ENCODE measurements around the gene CLSTN3. TPM values are rescaled to one million over a fixed set of nuclear protein-coding genes. Genes with fewer than 3 reads are reported as not detected.

The CLSTN3 gene
- total and polyA plus RNA-seq, 5 donors from 2014 or later, result 2.2 to 64.9 (median 4.1) TPM

GRCh38 chr12:7114008-7114407, 16.2 kb upstream of the CLSTN3 start:
- no peak for ATAC-seq (ENCODE audit: low read depth in 2 of 2)
- Histone ChIP-seq H3K4me3 (ENCODE audit: low read depth, low read length) (no peak overlapping the region), H3K27me3 (ENCODE audit: control insufficient read depth, insufficient read depth, low read length) (no peaks in the 10 kb centered on the region), H3K9me3 (ENCODE audit: control insufficient read depth in 2 of 2, low read length in 2 of 2) (no peaks in the 10 kb centered on the region), H3K4me1 (ENCODE audit: control insufficient read depth, insufficient read depth, low read length, poor library complexity, severe bottlenecking) (peaks cover 9% of the 10 kb centered on the region), H3K36me3 (ENCODE audit: control insufficient read depth, insufficient read depth, low read length) (peaks cover 17% of the 10 kb centered on the region), H3K27ac (ENCODE audit: insufficient read depth, low read length, poor library complexity, severe bottlenecking) (no peak overlapping the region)
- Mint-ChIP-seq H3K27me3 (no peaks in the 10 kb centered on the region), H3K4me3 (peak overlapping the region in 1 of 4 donors; percentile 32), H3K27ac (no peak overlapping the region), H3K9me3 (no peaks in the 10 kb centered on the region), H3K36me3 (peaks cover 14% of the 10 kb centered on the region), H3K4me1 (peaks cover 6 to 36% (median 15%) of the 10 kb centered on the region in 4 donors)
- no peak for DNase-seq

- Histone ChIP-seq H3K4me3 (ENCODE audit: low read depth, low read length) (no peak overlapping the region), H3K36me3 (ENCODE audit: control insufficient read depth, insufficient read depth, low read length) (peaks cover 17% of the 10 kb centered on the region), H3K27me3 (ENCODE audit: control insufficient read depth, insufficient read depth, low read length) (no peaks in the 10 kb centered on the region), H3K9me3 (ENCODE audit: control insufficient read depth in 2 of 2, low read length in 2 of 2) (no peaks in the 10 kb centered on the region), H3K4me1 (ENCODE audit: control insufficient read depth, insufficient read depth, low read length, poor library complexity, severe bottlenecking) (peaks cover 4% of the 10 kb centered on the region), H3K27ac (ENCODE audit: insufficient read depth, low read length, poor library complexity, severe bottlenecking) (no peak overlapping the region)
- Mint-ChIP-seq H3K4me3 (peak overlapping the region in 1 of 4 donors; percentile 32), H3K27ac (no peak overlapping the region), H3K9me3 (no peaks in the 10 kb centered on the region), H3K27me3 (no peaks in the 10 kb centered on the region), H3K36me3 (peaks cover 14% of the 10 kb centered on the region), H3K4me1 (peaks cover 4 to 28% (median 11%) of the 10 kb centered on the region in 4 donors)
- DNase-seq (no peak), ATAC-seq (ENCODE audit: low read depth in 2 of 2) (no peak)
Measured at GRCh38 chr12:7114851-7115250, 15.3 kb upstream of the CLSTN3 start.

GRCh38 chr12:7116196-7116595, 14.0 kb upstream of the CLSTN3 start:
- Mint-ChIP-seq H3K27me3 (no peaks in the 10 kb centered on the region), H3K27ac (peak overlapping the region in 1 of 3 donors; percentile 60), H3K9me3 (no peaks in the 10 kb centered on the region), H3K4me3 (no peak overlapping the region), H3K4me1 (peaks cover 4 to 18% (median 8%) of the 10 kb centered on the region in 4 donors), H3K36me3 (peaks cover 14% of the 10 kb centered on the region)
- no peak for ATAC-seq (ENCODE audit: low read depth in 2 of 2)
- Histone ChIP-seq H3K4me3 (ENCODE audit: low read depth, low read length) (no peak overlapping the region), H3K9me3 (ENCODE audit: control insufficient read depth in 2 of 2, low read length in 2 of 2) (no peaks in the 10 kb centered on the region), H3K4me1 (ENCODE audit: control insufficient read depth, insufficient read depth, low read length, poor library complexity, severe bottlenecking) (peaks cover 4% of the 10 kb centered on the region), H3K36me3 (ENCODE audit: control insufficient read depth, insufficient read depth, low read length) (peaks cover 17% of the 10 kb centered on the region), H3K27me3 (ENCODE audit: control insufficient read depth, insufficient read depth, low read length) (no peaks in the 10 kb centered on the region), H3K27ac (ENCODE audit: insufficient read depth, low read length, poor library complexity, severe bottlenecking) (no peak overlapping the region)
- DNase-seq, result no peak

GRCh38 chr12:7116916-7117315, 13.3 kb upstream of the CLSTN3 start:
- H3K27me3 Mint-ChIP-seq, result no peaks in the 10 kb centered on the region
- H3K4me3 ChIP-seq (ENCODE audit: low read depth, low read length), result no peak overlapping the region
- peaks cover 17% of the 10 kb centered on the region for H3K36me3 ChIP-seq (ENCODE audit: control insufficient read depth, insufficient read depth, low read length)
- DNase-seq (no peak), ATAC-seq (ENCODE audit: low read depth in 2 of 2) (no peak)
- H3K9me3 Mint-ChIP-seq, result no peaks in the 10 kb centered on the region
- no peaks in the 10 kb centered on the region for H3K9me3 ChIP-seq (ENCODE audit: control insufficient read depth in 2 of 2, low read length in 2 of 2)
- H3K4me1 Mint-ChIP-seq, result peaks cover 4 to 15% (median 8%) of the 10 kb centered on the region in 4 donors
- no peaks in the 10 kb centered on the region for H3K27me3 ChIP-seq (ENCODE audit: control insufficient read depth, insufficient read depth, low read length)
- H3K36me3 Mint-ChIP-seq, result peaks cover 14% of the 10 kb centered on the region
- H3K4me3 Mint-ChIP-seq, result no peak overlapping the region
- peak overlapping the region in 1 of 3 donors; percentile 38 for H3K27ac Mint-ChIP-seq
- H3K27ac ChIP-seq (ENCODE audit: insufficient read depth, low read length, poor library complexity, severe bottlenecking), result no peak overlapping the region
- H3K4me1 ChIP-seq (ENCODE audit: control insufficient read depth, insufficient read depth, low read length, poor library complexity, severe bottlenecking), result peaks cover 4% of the 10 kb centered on the region

GRCh38 chr12:7117670-7118069, 12.5 kb upstream of the CLSTN3 start:
- Histone ChIP-seq H3K36me3 (ENCODE audit: control insufficient read depth, insufficient read depth, low read length) (peaks cover 17% of the 10 kb centered on the region), H3K27me3 (ENCODE audit: control insufficient read depth, insufficient read depth, low read length) (no peaks in the 10 kb centered on the region), H3K27ac (ENCODE audit: insufficient read depth, low read length, poor library complexity, severe bottlenecking) (no peak overlapping the region), H3K9me3 (ENCODE audit: control insufficient read depth in 2 of 2, low read length in 2 of 2) (no peaks in the 10 kb centered on the region), H3K4me1 (ENCODE audit: control insufficient read depth, insufficient read depth, low read length, poor library complexity, severe bottlenecking) (peaks cover 4% of the 10 kb centered on the region), H3K4me3 (ENCODE audit: low read depth, low read length) (no peak overlapping the region)
- no peaks in the 10 kb centered on the region for H3K27me3 Mint-ChIP-seq
- H3K4me1 Mint-ChIP-seq, result peaks cover 4 to 11% (median 7%) of the 10 kb centered on the region in 4 donors
- H3K9me3 Mint-ChIP-seq, result no peaks in the 10 kb centered on the region
- H3K36me3 Mint-ChIP-seq, result peaks cover 14% of the 10 kb centered on the region
- no peak overlapping the region for H3K4me3 Mint-ChIP-seq
- no peak for ATAC-seq (ENCODE audit: low read depth in 2 of 2)
- no peak overlapping the region for H3K27ac Mint-ChIP-seq
- no peak for DNase-seq

GRCh38 chr12:7118881-7119280, 11.3 kb upstream of the CLSTN3 start:
- Histone ChIP-seq H3K9me3 (ENCODE audit: control insufficient read depth in 2 of 2, low read length in 2 of 2) (no peaks in the 10 kb centered on the region), H3K27ac (ENCODE audit: insufficient read depth, low read length, poor library complexity, severe bottlenecking) (no peak overlapping the region), H3K27me3 (ENCODE audit: control insufficient read depth, insufficient read depth, low read length) (no peaks in the 10 kb centered on the region), H3K4me1 (ENCODE audit: control insufficient read depth, insufficient read depth, low read length, poor library complexity, severe bottlenecking) (no peaks in the 10 kb centered on the region), H3K4me3 (ENCODE audit: low read depth, low read length) (no peak overlapping the region), H3K36me3 (ENCODE audit: control insufficient read depth, insufficient read depth, low read length) (peaks cover 17% of the 10 kb centered on the region)
- Mint-ChIP-seq H3K9me3 (no peaks in the 10 kb centered on the region), H3K4me3 (no peak overlapping the region), H3K27me3 (no peaks in the 10 kb centered on the region), H3K27ac (no peak overlapping the region), H3K4me1 (peaks cover 0 to 5% (median 3%) of the 10 kb centered on the region in 4 donors), H3K36me3 (peaks cover 17% of the 10 kb centered on the region)
- ATAC-seq (ENCODE audit: low read depth in 2 of 2) (no peak), DNase-seq (no peak)

- Mint-ChIP-seq H3K9me3 (no peaks in the 10 kb centered on the region), H3K36me3 (peaks cover 16% of the 10 kb centered on the region), H3K27me3 (no peaks in the 10 kb centered on the region), H3K4me1 (peaks cover 0 to 2% (median 0%) of the 10 kb centered on the region in 4 donors), H3K4me3 (no peak overlapping the region), H3K27ac (no peak overlapping the region)
- no peak for ATAC-seq (ENCODE audit: low read depth in 2 of 2)
- no peak for DNase-seq
- Histone ChIP-seq H3K4me1 (ENCODE audit: control insufficient read depth, insufficient read depth, low read length, poor library complexity, severe bottlenecking) (no peaks in the 10 kb centered on the region), H3K27me3 (ENCODE audit: control insufficient read depth, insufficient read depth, low read length) (no peaks in the 10 kb centered on the region), H3K36me3 (ENCODE audit: control insufficient read depth, insufficient read depth, low read length) (peaks cover 11% of the 10 kb centered on the region), H3K4me3 (ENCODE audit: low read depth, low read length) (no peak overlapping the region), H3K27ac (ENCODE audit: insufficient read depth, low read length, poor library complexity, severe bottlenecking) (no peak overlapping the region), H3K9me3 (ENCODE audit: control insufficient read depth in 2 of 2, low read length in 2 of 2) (no peaks in the 10 kb centered on the region)
Measured at GRCh38 chr12:7120166-7120565, 10.0 kb upstream of the CLSTN3 start.

- no peak for ATAC-seq (ENCODE audit: low read depth in 2 of 2)
- no peak overlapping the region for H3K4me3 ChIP-seq (ENCODE audit: low read depth, low read length)
- Mint-ChIP-seq H3K27me3 (no peaks in the 10 kb centered on the region), H3K4me1 (peaks cover 0 to 2% (median 0%) of the 10 kb centered on the region in 4 donors), H3K36me3 (peaks cover 11% of the 10 kb centered on the region), H3K27ac (no peak overlapping the region), H3K4me3 (no peak overlapping the region), H3K9me3 (no peaks in the 10 kb centered on the region)
- H3K27ac ChIP-seq (ENCODE audit: insufficient read depth, low read length, poor library complexity, severe bottlenecking), result no peak overlapping the region
- H3K4me1 ChIP-seq (ENCODE audit: control insufficient read depth, insufficient read depth, low read length, poor library complexity, severe bottlenecking), result no peaks in the 10 kb centered on the region
- no peaks in the 10 kb centered on the region for H3K27me3 ChIP-seq (ENCODE audit: control insufficient read depth, insufficient read depth, low read length)
- H3K9me3 ChIP-seq (ENCODE audit: control insufficient read depth in 2 of 2, low read length in 2 of 2), result no peaks in the 10 kb centered on the region
- DNase-seq, result no peak
- peaks cover 3% of the 10 kb centered on the region for H3K36me3 ChIP-seq (ENCODE audit: control insufficient read depth, insufficient read depth, low read length)
Measured at GRCh38 chr12:7121324-7121723, 8.8 kb upstream of the CLSTN3 start.
